H9 (cell line): ENCODE measurements around the gene SLC12A8. TPM values are rescaled to one million over a fixed set of nuclear protein-coding genes. Genes with fewer than 3 reads are reported as not detected.

Experiments used
- DNase-seq: peaks from one replicate; pipeline ENCODE4 v3.0.0-alpha.2; 2017
- H2AFZ ChIP-seq: one replicate; pipeline ENCODE4 v1.6.1; 2013; ENCODE audit warnings: mild to moderate bottlenecking, low read length, control low read depth, moderate library complexity
- H2AK5ac ChIP-seq: 2 replicates; pipeline ENCODE4 v1.6.1; 2013; ENCODE audit warnings: low read length, control low read depth, mixed read lengths; ENCODE audit not compliant: insufficient read length
- H2BK120ac ChIP-seq: one replicate; pipeline ENCODE4 v1.6.1; 2013; ENCODE audit warnings: low read depth, mild to moderate bottlenecking, low read length, control low read depth, inconsistent platforms; ENCODE audit not compliant: poor library complexity, severe bottlenecking
- H2BK12ac ChIP-seq: 2 replicates; pipeline ENCODE4 v1.6.1; 2013; ENCODE audit warnings: low read length, control low read depth, mixed read lengths, low read depth; ENCODE audit not compliant: insufficient read length
- H2BK15ac ChIP-seq: 2 replicates; pipeline ENCODE4 v1.6.1; 2013; ENCODE audit warnings: low read depth, low read length, control low read depth
- H2BK20ac ChIP-seq: one replicate; pipeline ENCODE4 v1.6.1; 2013; ENCODE audit warnings: low read depth, mild to moderate bottlenecking, low read length, control low read depth, inconsistent platforms; ENCODE audit not compliant: poor library complexity, severe bottlenecking
- H2BK5ac ChIP-seq: 2 replicates; pipeline ENCODE4 v1.6.1; 2013; ENCODE audit warnings: low read length, control low read depth, mixed read lengths; ENCODE audit not compliant: insufficient read length
- H3K14ac ChIP-seq: 2 replicates; pipeline ENCODE4 v1.6.1; 2013; ENCODE audit warnings: low read length, control low read depth; ENCODE audit not compliant: insufficient read depth
- H3K18ac ChIP-seq: 2 replicates; pipeline ENCODE4 v1.6.1; 2013; ENCODE audit warnings: low read depth, mild to moderate bottlenecking, mixed read lengths, low read length, control low read depth; ENCODE audit not compliant: insufficient read length
- H3K23ac ChIP-seq: 2 replicates; pipeline ENCODE4 v1.6.1; 2013; ENCODE audit warnings: low read length, control low read depth, mixed read lengths, low read depth; ENCODE audit not compliant: insufficient read length
- H3K23me2 ChIP-seq: 2 replicates; pipeline ENCODE4 v1.6.1; 2013; ENCODE audit warnings: low read depth, mild to moderate bottlenecking, mixed read lengths, low read length, control low read depth; ENCODE audit not compliant: insufficient read length, poor library complexity, severe bottlenecking
- H3K27ac ChIP-seq: 2 replicates; pipeline ENCODE4 v1.5.1; 2013; ENCODE audit warnings: low read length, control low read depth, mixed read lengths, low read depth; ENCODE audit not compliant: insufficient read length
- H3K27me3 ChIP-seq: 2 replicates; pipeline ENCODE4 v1.6.1; 2013; ENCODE audit warnings: low read length, control low read depth, inconsistent platforms; ENCODE audit not compliant: insufficient read depth
- H3K4ac ChIP-seq: 2 replicates; pipeline ENCODE4 v1.6.1; 2013; ENCODE audit warnings: low read depth, mild to moderate bottlenecking, control low read depth, inconsistent platforms, low read length, moderate library complexity
- H3K4me1 ChIP-seq: 2 replicates; pipeline ENCODE4 v1.6.1; 2013; ENCODE audit warnings: low read length, control low read depth, inconsistent platforms; ENCODE audit not compliant: insufficient read depth
- H3K4me2 ChIP-seq: 2 replicates; pipeline ENCODE4 v1.6.1; 2013; ENCODE audit warnings: low read length, control low read depth, mixed read lengths; ENCODE audit not compliant: insufficient read length, insufficient read depth
- H3K56ac ChIP-seq: 2 replicates; pipeline ENCODE4 v1.6.1; 2013; ENCODE audit warnings: low read depth, mild to moderate bottlenecking, mixed read lengths, low read length, control low read depth; ENCODE audit not compliant: insufficient read length
- H3K79me1 ChIP-seq: 2 replicates; pipeline ENCODE4 v1.6.1; 2013; ENCODE audit warnings: low read depth, mild to moderate bottlenecking, moderate library complexity, low read length, control low read depth, inconsistent platforms; ENCODE audit not compliant: insufficient read depth, poor library complexity, severe bottlenecking
- H3K79me2 ChIP-seq: 2 replicates; pipeline ENCODE4 v1.6.1; 2013; ENCODE audit warnings: low read length, control low read depth, inconsistent platforms; ENCODE audit not compliant: insufficient read depth
- H3K9ac ChIP-seq: 2 replicates; pipeline ENCODE4 v1.6.1; 2013; ENCODE audit warnings: low read length, control low read depth, mixed read lengths; ENCODE audit not compliant: insufficient read length; ENCODE audit errors: extremely low read depth
- H3K9me3 ChIP-seq: one replicate; pipeline ENCODE4 v1.6.1; 2013; ENCODE audit warnings: low read depth, low read length, inconsistent platforms; ENCODE audit not compliant: control insufficient read depth
- H3T11ph ChIP-seq: one replicate; pipeline ENCODE4 v1.6.1; 2013; ENCODE audit warnings: mild to moderate bottlenecking, low read length, control low read depth, inconsistent platforms
- H4K20me1 ChIP-seq: one replicate; pipeline ENCODE4 v1.6.1; 2013; ENCODE audit not compliant: control insufficient read depth, insufficient read length, insufficient read depth
- H4K5ac ChIP-seq: 2 replicates; pipeline ENCODE4 v1.6.1; 2013; ENCODE audit warnings: low read depth, mild to moderate bottlenecking, mixed read lengths, low read length, control low read depth; ENCODE audit not compliant: insufficient read length
- H4K8ac ChIP-seq: replicated peaks from 2 replicates; pipeline ENCODE4 v1.6.1; 2013; ENCODE audit warnings: low read length, control low read depth, mixed read lengths, low read depth; ENCODE audit not compliant: insufficient read length
- H4K91ac ChIP-seq: 2 replicates; pipeline ENCODE4 v1.6.1; 2013; ENCODE audit warnings: low read depth, mild to moderate bottlenecking, moderate library complexity, mixed read lengths, low read length, control low read depth; ENCODE audit not compliant: insufficient read length
- H3K27ac Mint-ChIP-seq, 3 experiments: 2 replicates in 2 of 3; 3 replicates in 1 of 3; pipeline ENCODE4 v1.8.0; 2020 to 2021; ENCODE audit warnings: mixed read lengths in 3 of 3, mild to moderate bottlenecking in 1 of 3, moderate library complexity in 1 of 3
- H3K27me3 Mint-ChIP-seq: 2 replicates; pipeline ENCODE4 v1.8.0; 2021; ENCODE audit warnings: low read depth, mild to moderate bottlenecking, moderate library complexity, mixed read lengths
- H3K36me3 Mint-ChIP-seq, 3 experiments: 2 replicates in 2 of 3; 3 replicates in 1 of 3; pipeline ENCODE4 v1.8.0; 2020 to 2021; ENCODE audit warnings: low read depth in 3 of 3, mixed read lengths in 3 of 3; ENCODE audit not compliant: insufficient read depth in 1 of 3
- H3K4me1 Mint-ChIP-seq, 2 experiments: 2 replicates each; pipeline ENCODE4 v1.8.0; 2020; ENCODE audit warnings: mixed read lengths in 2 of 2
- H3K4me3 Mint-ChIP-seq, 2 experiments: 2 replicates in 1 of 2; 3 replicates in 1 of 2; pipeline ENCODE4 v1.8.0; 2020 to 2021; ENCODE audit warnings: mild to moderate bottlenecking in 2 of 2, mixed read lengths in 2 of 2, moderate library complexity in 1 of 2
- H3K9me3 Mint-ChIP-seq, 2 experiments: 2 replicates in 1 of 2; 3 replicates in 1 of 2; pipeline ENCODE4 v1.8.0; 2020; ENCODE audit warnings: mild to moderate bottlenecking in 2 of 2, mixed read lengths in 2 of 2, moderate library complexity in 1 of 2
- WGBS: extraction: QIAGEN DNeasy Blood & Tissue Kit; methylation state at CpG from one replicate; pipeline ENCODE4 v1.1.7; 2013; ENCODE audit warnings: missing lambda C conversion rate, low lambda C conversion rate, mixed read lengths; ENCODE audit not compliant: insufficient read length; ENCODE audit errors: extremely low coverage; 5-methylcytosine and 5-hydroxymethylcytosine counted together
- total RNA-seq: library from RNA; stranded (reverse); gene quantifications from 2 replicates; pipeline ENCODE4 v1.2.1, GENCODE V29; 2021
- TF ChIP-seq, protein P1 (sequence below): fragments of 200-600 bp; sonication (generic); conservative IDR thresholded peaks from 3 replicates; pipeline ENCODE4 v1.8.0; 2021; ENCODE audit warnings: antibody characterized with exemption, mild to moderate bottlenecking

SLC12A8 gene
- total RNA-seq, 1 experiment from 2014 or later, result 8.2 TPM

DNA sequence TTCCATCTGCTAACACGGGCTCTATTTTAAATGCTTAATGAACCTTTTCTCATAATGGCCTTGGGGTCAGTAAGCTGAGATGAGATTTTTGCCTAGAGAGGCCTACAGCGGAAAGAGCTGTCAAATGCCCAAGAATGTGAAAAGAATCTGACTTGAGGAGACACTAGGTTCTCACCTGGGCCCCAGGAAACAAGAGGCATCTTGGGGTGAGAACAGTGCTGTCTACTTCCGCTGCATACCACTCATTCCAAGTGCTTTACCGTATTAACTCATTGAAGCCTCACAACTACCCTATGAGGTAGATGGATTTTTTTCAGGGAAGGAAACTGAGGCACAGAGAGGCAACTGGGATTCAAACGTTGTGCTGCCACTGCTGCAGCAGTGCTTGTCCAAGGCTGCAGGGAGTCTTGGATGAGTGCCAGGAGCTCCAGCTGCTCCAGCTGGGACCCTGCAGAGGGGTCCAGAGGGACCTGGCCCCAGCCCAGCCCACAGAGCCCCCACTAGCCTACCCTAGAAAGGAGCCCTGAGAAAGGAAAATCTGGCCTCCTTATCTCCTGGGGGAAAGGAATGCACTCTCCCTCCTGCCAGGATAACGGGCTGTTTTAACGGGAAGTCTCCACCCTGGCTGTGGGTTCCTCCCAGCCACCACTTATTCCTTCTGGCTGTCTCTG, 68.4 kb downstream of the SLC12A8 start:
- Mint-ChIP-seq H3K4me1 (peaks cover 46 to 59% of the 10 kb centered on the region in 2 experiments), H3K36me3 (peaks cover 0 to 7% (median 6%) of the 10 kb centered on the region in 3 experiments; a peak in 3 of 7 replicates), H3K27me3 (peaks cover 29% of the 10 kb centered on the region), H3K9me3 (no peaks in the 10 kb centered on the region), H3K4me3 (no peak overlapping the region; a peak in 1 of 5 replicates), H3K27ac (peak overlapping the region in 1 of 3 experiments; percentile 57; a peak in 1 of 7 replicates)
- no peak overlapping the region for H3K56ac ChIP-seq
- no peaks in the 10 kb centered on the region for H4K20me1 ChIP-seq
- H2AK5ac ChIP-seq, result no peak overlapping the region
- no peak overlapping the region for H3K18ac ChIP-seq
- H3K27ac ChIP-seq, result no peak overlapping the region
- H4K8ac ChIP-seq, result no peak overlapping the region
- H3K9ac ChIP-seq, result no peak overlapping the region
- no peak overlapping the region for H3K4ac ChIP-seq
- H3K14ac ChIP-seq, result no peak overlapping the region
- WGBS, result no CpG with 5 or more reads among the region's 7 CpGs
- no peaks in the 10 kb centered on the region for H3K9me3 ChIP-seq
- H3K79me1 ChIP-seq, result no peaks in the 10 kb centered on the region
- peaks cover 3% of the 10 kb centered on the region for H3K23me2 ChIP-seq
- H2BK20ac ChIP-seq, result no peak overlapping the region
- H2BK15ac ChIP-seq, result no peak overlapping the region
- H2BK5ac ChIP-seq, result no peak overlapping the region
- H3K27me3 ChIP-seq, result no peaks in the 10 kb centered on the region
- no peak overlapping the region for H2BK120ac ChIP-seq
- DNase-seq, result no peak
- no peak overlapping the region for H3K23ac ChIP-seq
- no peaks in the 10 kb centered on the region for H3K79me2 ChIP-seq
- TF ChIP-seq, protein P1, sequence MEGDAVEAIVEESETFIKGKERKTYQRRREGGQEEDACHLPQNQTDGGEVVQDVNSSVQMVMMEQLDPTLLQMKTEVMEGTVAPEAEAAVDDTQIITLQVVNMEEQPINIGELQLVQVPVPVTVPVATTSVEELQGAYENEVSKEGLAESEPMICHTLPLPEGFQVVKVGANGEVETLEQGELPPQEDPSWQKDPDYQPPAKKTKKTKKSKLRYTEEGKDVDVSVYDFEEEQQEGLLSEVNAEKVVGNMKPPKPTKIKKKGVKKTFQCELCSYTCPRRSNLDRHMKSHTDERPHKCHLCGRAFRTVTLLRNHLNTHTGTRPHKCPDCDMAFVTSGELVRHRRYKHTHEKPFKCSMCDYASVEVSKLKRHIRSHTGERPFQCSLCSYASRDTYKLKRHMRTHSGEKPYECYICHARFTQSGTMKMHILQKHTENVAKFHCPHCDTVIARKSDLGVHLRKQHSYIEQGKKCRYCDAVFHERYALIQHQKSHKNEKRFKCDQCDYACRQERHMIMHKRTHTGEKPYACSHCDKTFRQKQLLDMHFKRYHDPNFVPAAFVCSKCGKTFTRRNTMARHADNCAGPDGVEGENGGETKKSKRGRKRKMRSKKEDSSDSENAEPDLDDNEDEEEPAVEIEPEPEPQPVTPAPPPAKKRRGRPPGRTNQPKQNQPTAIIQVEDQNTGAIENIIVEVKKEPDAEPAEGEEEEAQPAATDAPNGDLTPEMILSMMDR, result no peak
- peaks cover 11% of the 10 kb centered on the region; the same call in 1 of the 2 replicates for H3K4me1 ChIP-seq
- no peak overlapping the region for H4K5ac ChIP-seq
- H2BK12ac ChIP-seq, result no peak overlapping the region
- no peak overlapping the region for H3K4me2 ChIP-seq
- H2AFZ ChIP-seq, result no peak overlapping the region
- H3T11ph ChIP-seq, result no peak overlapping the region
- H4K91ac ChIP-seq, result no peak overlapping the region
